ENCODE results near the gene DNAH8.
"Not testable (repeated sequence)": the region's sequence is repeated elsewhere in the genome, so short reads cannot be mapped to it uniquely, and the experiment has no call there.

The DNAH8 gene

GRCh38 chr6:38906582-38906981, 191.5 kb downstream of the DNAH8 start:
- DNase-seq (ENCODE audit: low spot score): no peak

- DNase-seq (ENCODE audit: low spot score): no peak
Observed at GRCh38 chr6:38907264-38907663, 192.2 kb downstream of the DNAH8 start.

- no peak for DNase-seq (ENCODE audit: low spot score)
Observed at GRCh38 chr6:38909015-38909730, 194.1 kb downstream of the DNAH8 start.

- no peak for DNase-seq (ENCODE audit: low spot score)
Observed at GRCh38 chr6:38910207-38910606, 195.1 kb downstream of the DNAH8 start.

- no peak for DNase-seq (ENCODE audit: low spot score)
Observed at GRCh38 chr6:38912378-38912777, 197.3 kb downstream of the DNAH8 start.

- DNase-seq (ENCODE audit: low spot score): no peak
Observed at GRCh38 chr6:38915205-38915925, 200.3 kb downstream of the DNAH8 start.

- not testable (repeated sequence) for DNase-seq (ENCODE audit: low spot score)
Observed at GRCh38 chr6:38921540-38921939, 206.4 kb downstream of the DNAH8 start.

- DNase-seq (ENCODE audit: low spot score): no peak
Observed at GRCh38 chr6:38924791-38925509, 209.8 kb downstream of the DNAH8 start.

GRCh38 chr6:38929560-38929959, 214.4 kb downstream of the DNAH8 start:
- DNase-seq (ENCODE audit: low spot score): no peak

- DNase-seq (ENCODE audit: low spot score): peak; percentile 4
Observed at GRCh38 chr6:38933426-38933825, 218.3 kb downstream of the DNAH8 start.

GRCh38 chr6:38935051-38935450, 219.9 kb downstream of the DNAH8 start:
- no peak for DNase-seq (ENCODE audit: low spot score)

GRCh38 chr6:38937839-38938613, 222.9 kb downstream of the DNAH8 start:
- DNase-seq (ENCODE audit: low spot score): no peak

GRCh38 chr6:38938741-38939140, 223.6 kb downstream of the DNAH8 start:
- DNase-seq (ENCODE audit: low spot score): no peak

GRCh38 chr6:38942442-38942841, 227.3 kb downstream of the DNAH8 start:
- no peak for DNase-seq (ENCODE audit: low spot score)

GRCh38 chr6:38942965-38943364, 227.9 kb downstream of the DNAH8 start:
- no peak for DNase-seq (ENCODE audit: low spot score)

GRCh38 chr6:38943964-38944363, 228.9 kb downstream of the DNAH8 start:
- DNase-seq (ENCODE audit: low spot score): no peak

- DNase-seq (ENCODE audit: low spot score): no peak
Observed at GRCh38 chr6:38944655-38945279, 229.7 kb downstream of the DNAH8 start.

GRCh38 chr6:38955861-38956260, 240.8 kb downstream of the DNAH8 start:
- no peak for DNase-seq (ENCODE audit: low spot score)

- DNase-seq (ENCODE audit: low spot score): no peak
Observed at GRCh38 chr6:38957426-38957825, 242.3 kb downstream of the DNAH8 start.

- DNase-seq (ENCODE audit: low spot score): no peak
Observed at GRCh38 chr6:38959138-38959537, 244.0 kb downstream of the DNAH8 start.

GRCh38 chr6:38968702-38969149, 253.6 kb downstream of the DNAH8 start:
- peak; percentile 4 for DNase-seq (ENCODE audit: low spot score)

All from activated CD4-positive, alpha-beta T cell treated with anti-CD3 and anti-CD28 coated beads, Interleukin-2, Interleukin-4, amounts not matched to agents 100 ng/mL and 50 ng/mL, durations not matched to agents 16 hours and 8 hours (primary cell).